ENCODE results near the gene REX1BD. TPM values are rescaled to one million over a fixed set of nuclear protein-coding genes. Genes with fewer than 3 reads are reported as not detected.

Gene REX1BD
- total RNA-seq, 1 donor from 2014 or later = 54.3 TPM

DNA sequence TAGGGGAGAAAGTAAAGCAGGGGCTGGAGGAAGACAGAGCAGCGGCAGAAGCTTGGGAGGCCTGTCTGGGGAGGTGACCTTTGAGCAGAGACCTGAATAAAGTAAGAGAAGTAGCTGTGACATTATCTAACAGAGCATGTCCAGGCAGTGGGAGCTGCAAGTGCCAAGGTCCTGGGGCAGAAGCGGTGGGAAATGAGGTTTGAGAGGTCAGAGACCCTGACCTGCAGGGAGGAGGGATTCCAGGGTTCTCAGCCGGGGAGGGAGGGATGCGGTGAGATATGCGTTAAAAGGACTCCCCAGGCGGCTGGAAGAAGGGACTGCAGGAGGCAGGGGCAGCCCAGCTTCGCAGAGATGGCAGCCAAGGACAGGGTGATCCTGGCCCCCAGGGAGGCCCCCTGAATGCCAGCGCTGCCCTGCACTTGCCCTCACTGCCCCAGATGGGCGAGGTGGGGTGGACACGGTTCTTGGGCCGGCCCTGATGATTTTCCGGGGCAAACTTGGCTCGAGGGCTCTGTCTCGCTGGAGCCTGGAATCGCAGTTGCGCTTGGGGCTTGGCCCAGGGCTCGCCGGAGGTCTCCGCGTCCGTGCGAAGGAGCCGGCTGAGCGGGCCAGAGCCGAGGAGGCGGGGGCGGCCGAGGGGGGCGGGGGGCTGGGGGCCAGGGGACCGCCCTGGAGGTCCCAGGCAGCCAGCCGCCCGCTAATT lies 14.8 kb downstream of the REX1BD start:
- peaks cover 4% of the 10 kb centered on the region for H3K36me3 Mint-ChIP-seq (ENCODE audit: unreplicated experiment)
- H3K4me3 Mint-ChIP-seq (ENCODE audit: unreplicated experiment) = peak overlapping the region; percentile 67
- peak; percentile 45 for DNase-seq
- peaks cover 15% of the 10 kb centered on the region for H3K27me3 Mint-ChIP-seq (ENCODE audit: unreplicated experiment)
- peaks cover 5% of the 10 kb centered on the region for H3K9me3 Mint-ChIP-seq (ENCODE audit: unreplicated experiment)
- no peak overlapping the region for H3K27ac Mint-ChIP-seq (ENCODE audit: unreplicated experiment)
- peaks cover 9% of the 10 kb centered on the region for H3K4me1 Mint-ChIP-seq (ENCODE audit: low read depth, unreplicated experiment)
- TF ChIP-seq, protein P1, sequence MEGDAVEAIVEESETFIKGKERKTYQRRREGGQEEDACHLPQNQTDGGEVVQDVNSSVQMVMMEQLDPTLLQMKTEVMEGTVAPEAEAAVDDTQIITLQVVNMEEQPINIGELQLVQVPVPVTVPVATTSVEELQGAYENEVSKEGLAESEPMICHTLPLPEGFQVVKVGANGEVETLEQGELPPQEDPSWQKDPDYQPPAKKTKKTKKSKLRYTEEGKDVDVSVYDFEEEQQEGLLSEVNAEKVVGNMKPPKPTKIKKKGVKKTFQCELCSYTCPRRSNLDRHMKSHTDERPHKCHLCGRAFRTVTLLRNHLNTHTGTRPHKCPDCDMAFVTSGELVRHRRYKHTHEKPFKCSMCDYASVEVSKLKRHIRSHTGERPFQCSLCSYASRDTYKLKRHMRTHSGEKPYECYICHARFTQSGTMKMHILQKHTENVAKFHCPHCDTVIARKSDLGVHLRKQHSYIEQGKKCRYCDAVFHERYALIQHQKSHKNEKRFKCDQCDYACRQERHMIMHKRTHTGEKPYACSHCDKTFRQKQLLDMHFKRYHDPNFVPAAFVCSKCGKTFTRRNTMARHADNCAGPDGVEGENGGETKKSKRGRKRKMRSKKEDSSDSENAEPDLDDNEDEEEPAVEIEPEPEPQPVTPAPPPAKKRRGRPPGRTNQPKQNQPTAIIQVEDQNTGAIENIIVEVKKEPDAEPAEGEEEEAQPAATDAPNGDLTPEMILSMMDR (IDR thresholded peaks at IDR 0.05; ENCODE audit: partially characterized antibody, unreplicated experiment) = peak; percentile 31

DNA sequence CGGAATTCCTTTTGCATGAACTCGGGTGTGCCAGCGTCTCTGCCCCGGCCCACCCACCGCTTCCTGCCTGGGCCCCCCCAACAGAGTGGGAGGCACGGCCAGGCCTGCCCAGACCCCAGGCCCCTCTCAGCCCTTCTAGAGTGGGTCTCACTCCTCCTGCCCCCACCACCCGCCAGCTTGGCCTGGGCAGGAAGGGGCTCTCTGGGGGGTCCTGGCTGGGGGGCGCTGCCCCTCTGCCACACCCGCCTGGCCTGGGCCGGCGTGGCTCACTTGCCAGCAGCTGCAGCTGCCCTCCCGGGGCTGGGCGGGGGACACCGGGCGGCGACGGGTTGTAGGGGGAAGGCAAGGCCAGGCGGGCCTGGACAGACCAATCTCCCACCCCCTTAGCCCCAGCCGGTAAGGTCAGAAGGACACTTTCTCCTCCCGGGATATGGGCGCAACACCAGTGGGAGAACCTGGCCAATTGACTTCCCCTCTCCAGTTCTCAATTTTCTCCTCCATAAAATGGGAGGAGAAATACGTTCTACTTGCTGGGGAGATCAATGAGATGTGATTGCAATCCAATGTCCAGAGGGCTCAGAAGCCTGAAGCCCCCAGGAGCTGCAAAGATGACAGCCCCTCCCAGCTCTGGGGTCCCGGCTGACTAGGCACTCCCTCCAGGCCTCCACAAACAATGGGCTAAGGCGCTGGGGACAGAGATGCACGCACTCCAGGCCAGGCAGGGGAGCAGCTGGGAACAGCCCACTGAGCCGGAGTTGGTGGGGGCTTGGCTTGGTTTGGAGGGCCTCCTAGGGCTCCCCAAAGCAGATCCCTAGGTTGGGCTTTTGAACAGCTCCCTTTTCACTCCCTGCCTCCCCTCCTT lies 15.6 kb downstream of the REX1BD start:
- Mint-ChIP-seq H3K36me3 (ENCODE audit: unreplicated experiment) (peaks cover 4% of the 10 kb centered on the region), H3K27me3 (ENCODE audit: unreplicated experiment) (peaks cover 23% of the 10 kb centered on the region), H3K9me3 (ENCODE audit: unreplicated experiment) (peaks cover 8% of the 10 kb centered on the region), H3K27ac (ENCODE audit: unreplicated experiment) (no peak overlapping the region), H3K4me3 (ENCODE audit: unreplicated experiment) (peak overlapping the region; percentile 88), H3K4me1 (ENCODE audit: low read depth, unreplicated experiment) (peaks cover 12% of the 10 kb centered on the region)
- TF ChIP-seq, protein P1 (IDR thresholded peaks at IDR 0.05; ENCODE audit: partially characterized antibody, unreplicated experiment) = no peak
- no peak for DNase-seq

GRCh38 chr19:18604820-18605159 lies 16.2 kb downstream of the REX1BD start:
- no peak overlapping the region for H3K27ac Mint-ChIP-seq (ENCODE audit: unreplicated experiment)
- TF ChIP-seq, protein P1 (IDR thresholded peaks at IDR 0.05; ENCODE audit: partially characterized antibody, unreplicated experiment) = no peak
- H3K9me3 Mint-ChIP-seq (ENCODE audit: unreplicated experiment) = peaks cover 8% of the 10 kb centered on the region
- DNase-seq = no peak
- peaks cover 28% of the 10 kb centered on the region for H3K27me3 Mint-ChIP-seq (ENCODE audit: unreplicated experiment)
- peaks cover 12% of the 10 kb centered on the region for H3K4me1 Mint-ChIP-seq (ENCODE audit: low read depth, unreplicated experiment)
- H3K4me3 Mint-ChIP-seq (ENCODE audit: unreplicated experiment) = peak overlapping the region; percentile 88
- peaks cover 4% of the 10 kb centered on the region for H3K36me3 Mint-ChIP-seq (ENCODE audit: unreplicated experiment)

DNA sequence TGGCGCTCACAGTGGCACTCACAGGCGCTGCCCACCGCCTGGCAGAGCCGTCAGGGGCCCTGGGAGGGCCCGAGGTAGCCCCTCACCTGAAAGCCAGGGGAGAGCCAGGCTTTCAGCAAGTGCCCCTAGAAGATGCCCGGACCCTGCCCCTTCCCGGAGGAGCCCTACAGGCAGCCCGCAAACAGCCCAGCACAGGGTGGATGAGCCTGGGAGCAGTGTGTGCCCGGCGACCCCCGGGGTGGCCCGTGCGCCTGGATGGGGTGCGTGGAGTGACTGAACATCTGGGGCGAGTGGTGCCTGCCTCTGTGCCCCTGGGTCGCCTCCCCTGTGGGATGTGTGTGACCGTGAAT lies 16.6 kb downstream of the REX1BD start:
- peaks cover 4% of the 10 kb centered on the region for H3K36me3 Mint-ChIP-seq (ENCODE audit: unreplicated experiment)
- peaks cover 12% of the 10 kb centered on the region for H3K4me1 Mint-ChIP-seq (ENCODE audit: low read depth, unreplicated experiment)
- peaks cover 26% of the 10 kb centered on the region for H3K27me3 Mint-ChIP-seq (ENCODE audit: unreplicated experiment)
- H3K4me3 Mint-ChIP-seq (ENCODE audit: unreplicated experiment) = peak overlapping the region; percentile 88
- H3K9me3 Mint-ChIP-seq (ENCODE audit: unreplicated experiment) = peaks cover 8% of the 10 kb centered on the region
- DNase-seq = no peak
- H3K27ac Mint-ChIP-seq (ENCODE audit: unreplicated experiment) = peak overlapping the region; percentile 91
- TF ChIP-seq, protein P1 (IDR thresholded peaks at IDR 0.05; ENCODE audit: partially characterized antibody, unreplicated experiment) = no peak

Data from glutamatergic neuron (in vitro differentiated cells).